CMK (cell line): ENCODE results near the gene RFPL3.
"Not testable (repeated sequence)": the region's sequence is repeated elsewhere in the genome, so short reads cannot be mapped to it uniquely, and the experiment has no call there.

Source experiments
- DNase-seq: peaks from one replicate; pipeline ENCODE4 v3.0.0-alpha.2; 2010; ENCODE audit warnings: low read depth

The RFPL3 gene

DNA sequence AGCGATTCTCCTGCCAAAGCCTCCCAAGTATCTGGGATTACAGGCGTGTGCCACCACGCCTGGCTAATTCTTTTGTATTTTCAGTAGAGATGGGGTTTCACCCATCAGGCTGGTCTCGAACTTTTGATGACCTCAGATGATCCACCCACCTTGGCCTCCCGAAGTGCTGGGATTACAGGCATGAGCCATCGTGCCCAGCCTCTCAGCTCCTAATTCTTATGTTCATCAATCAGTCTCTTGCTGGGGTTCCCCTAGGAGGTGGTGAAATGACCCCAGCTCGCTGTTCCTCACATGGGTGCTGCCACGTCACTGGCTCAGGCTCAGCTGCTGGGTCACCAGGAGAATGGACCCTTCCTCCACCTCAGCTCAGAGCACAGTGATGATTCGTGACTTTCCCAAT lies at the start of gene RFPL3:
Gene RFPL3 (plus strand): TSS at position 301 of the 400 bp plus-strand sequence. CDS start 205 bp downstream, outside the sequence.
- DNase-seq, result not testable (repeated sequence)

DNA sequence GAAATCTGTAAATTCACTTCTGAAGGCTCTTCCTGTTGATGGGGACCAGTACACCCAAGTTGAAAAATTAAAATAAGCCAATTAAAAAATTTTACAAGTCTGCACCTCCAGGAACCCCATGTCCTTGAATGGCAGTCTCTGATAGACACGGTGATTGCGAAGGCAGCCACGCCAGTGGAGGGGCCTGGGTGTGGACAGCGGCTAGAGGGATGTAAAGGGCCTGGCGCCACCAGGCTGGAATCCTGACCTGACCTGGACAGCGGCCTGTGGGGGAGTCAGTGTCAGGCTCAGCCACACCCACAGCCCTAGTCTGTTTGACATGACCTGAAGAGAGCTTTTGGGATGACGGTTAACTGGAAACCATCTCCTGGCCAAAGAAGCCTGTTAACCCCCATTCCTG lies 49.5 kb upstream of the RFPL3 start:
- no peak for DNase-seq

DNA sequence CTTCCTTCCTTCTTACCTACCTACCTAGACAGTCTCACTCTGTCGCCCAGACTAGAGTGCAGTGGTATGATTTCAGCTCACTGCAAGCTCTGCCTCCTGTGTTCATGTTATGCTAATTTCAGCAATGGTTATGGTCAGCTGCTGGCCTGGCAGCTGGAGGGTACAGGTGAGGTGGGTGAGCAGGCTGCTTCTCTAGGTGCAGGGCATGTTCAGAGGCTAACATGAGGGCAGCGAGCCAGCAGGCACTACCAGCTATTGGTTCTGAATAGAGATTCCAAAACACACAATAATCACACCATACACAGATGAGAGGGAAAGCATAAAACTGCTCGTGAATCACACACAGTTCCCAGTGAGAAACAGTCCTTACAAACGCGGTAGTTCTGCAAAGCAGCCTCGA lies 48.7 kb upstream of the RFPL3 start:
- no peak for DNase-seq

GRCh38 chr22:32309585-32310251 lies 47.9 kb upstream of the RFPL3 start:
- no peak for DNase-seq

GRCh38 chr22:32310777-32311176 lies 46.9 kb upstream of the RFPL3 start:
- no peak for DNase-seq

- DNase-seq, result no peak
Observed at GRCh38 chr22:32311551-32312071, 46.1 kb upstream of the RFPL3 start.

GRCh38 chr22:32312748-32313147 lies 44.9 kb upstream of the RFPL3 start:
- no peak for DNase-seq

- DNase-seq, result no peak
Observed at GRCh38 chr22:32313532-32313931, 44.1 kb upstream of the RFPL3 start.

GRCh38 chr22:32317524-32317923 lies 40.1 kb upstream of the RFPL3 start:
- DNase-seq, result no peak

DNA sequence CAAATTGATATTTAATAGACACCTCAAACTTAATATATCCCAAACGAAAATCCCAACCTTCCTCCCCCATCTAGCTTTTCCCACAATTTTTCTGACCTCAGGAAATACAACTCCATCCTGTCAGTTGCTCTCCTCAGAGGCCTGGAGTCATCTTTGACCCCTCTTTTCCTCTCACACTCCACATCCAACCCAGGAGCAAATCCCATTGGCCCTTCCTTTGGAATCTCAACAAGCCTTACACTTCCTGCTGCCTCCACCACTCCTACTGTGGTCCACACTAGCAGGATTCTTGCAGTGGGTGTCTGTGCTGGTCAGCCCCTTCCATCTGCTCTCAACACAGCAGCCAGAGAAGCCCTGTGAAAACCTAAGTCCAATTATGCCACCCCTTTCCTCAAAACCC lies 39.3 kb upstream of the RFPL3 start:
- no peak for DNase-seq

GRCh38 chr22:32319861-32320406 lies 37.7 kb upstream of the RFPL3 start:
- no peak for DNase-seq

GRCh38 chr22:32322986-32323385 lies 34.7 kb upstream of the RFPL3 start:
- DNase-seq, result no peak

DNA sequence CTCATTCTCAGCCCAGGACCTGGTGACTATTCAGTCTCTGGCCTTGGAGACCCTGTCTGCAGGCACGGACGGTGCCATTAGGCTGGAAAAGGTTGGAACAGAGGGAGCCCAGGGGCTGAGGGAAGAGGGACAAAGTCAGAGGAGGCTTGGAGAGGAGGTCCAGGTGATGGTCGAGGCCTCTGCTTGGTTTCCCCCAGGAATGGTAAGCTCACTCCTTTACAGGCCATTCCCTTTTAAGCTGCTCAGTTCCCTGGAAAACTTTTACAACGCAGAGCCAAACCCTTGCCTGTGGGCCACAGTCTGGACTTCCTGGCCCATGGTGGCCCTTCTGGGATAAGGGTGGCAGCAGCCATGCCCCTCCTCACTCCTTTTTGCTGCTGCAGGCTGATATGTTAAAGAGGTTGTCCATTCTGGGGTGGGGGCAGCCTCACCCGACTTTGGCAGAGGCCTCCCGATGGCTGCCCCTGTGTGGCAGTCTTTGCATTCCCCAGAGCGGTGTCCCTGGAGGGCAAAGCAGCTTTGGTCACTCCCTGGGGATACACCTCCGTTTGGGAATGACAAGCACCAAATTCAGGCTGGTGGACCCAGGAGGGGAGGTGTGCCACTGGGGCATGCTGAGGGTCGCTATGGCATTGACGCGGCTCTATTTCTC lies 34.0 kb upstream of the RFPL3 start:
- no peak for DNase-seq

DNA sequence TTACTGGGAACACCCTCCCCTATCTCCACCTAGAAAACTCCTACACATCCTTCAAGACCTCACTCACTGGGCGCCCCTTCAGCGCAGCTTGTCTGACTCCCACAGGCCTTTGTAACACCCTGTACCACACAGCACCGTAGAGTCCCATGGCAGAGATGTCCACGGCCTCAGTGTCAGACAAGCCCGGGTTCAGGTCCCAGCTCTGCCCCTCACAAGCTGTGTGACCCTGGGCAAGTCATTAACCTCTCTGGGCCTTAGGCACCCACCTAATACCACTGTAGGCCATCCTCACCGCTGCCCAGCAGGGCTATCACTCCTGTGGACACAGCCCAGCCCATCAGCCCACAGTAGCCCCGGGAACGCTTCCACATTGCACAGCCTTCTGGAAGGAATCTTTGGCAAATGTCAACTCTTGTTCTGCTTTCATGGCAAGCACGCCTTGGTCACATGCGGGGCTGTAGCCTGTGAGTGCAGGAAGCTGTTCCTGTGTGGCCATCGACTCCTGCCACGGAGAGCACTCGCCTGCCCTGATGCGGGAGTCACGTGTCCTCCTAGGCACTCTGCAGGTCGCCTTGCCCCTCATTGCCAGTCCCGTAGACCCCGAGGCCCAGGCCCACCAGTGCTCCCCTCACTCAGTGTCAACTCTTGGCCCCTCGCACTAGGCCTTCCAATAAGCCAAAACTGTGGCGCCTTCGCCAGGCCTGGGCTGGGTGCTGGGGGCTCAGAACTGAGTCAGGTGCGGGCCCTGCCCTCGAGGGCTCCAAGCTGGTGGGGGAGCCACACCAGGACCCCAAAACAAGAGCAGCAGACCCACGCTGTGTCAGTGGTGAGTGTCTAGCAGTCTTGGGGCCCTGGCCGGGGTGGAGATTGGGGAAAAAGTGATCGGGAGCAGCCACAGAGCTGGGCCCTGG lies 32.9 kb upstream of the RFPL3 start:
- DNase-seq, result no peak

- DNase-seq, result no peak
Observed at GRCh38 chr22:32325416-32325801, 32.3 kb upstream of the RFPL3 start.

DNA sequence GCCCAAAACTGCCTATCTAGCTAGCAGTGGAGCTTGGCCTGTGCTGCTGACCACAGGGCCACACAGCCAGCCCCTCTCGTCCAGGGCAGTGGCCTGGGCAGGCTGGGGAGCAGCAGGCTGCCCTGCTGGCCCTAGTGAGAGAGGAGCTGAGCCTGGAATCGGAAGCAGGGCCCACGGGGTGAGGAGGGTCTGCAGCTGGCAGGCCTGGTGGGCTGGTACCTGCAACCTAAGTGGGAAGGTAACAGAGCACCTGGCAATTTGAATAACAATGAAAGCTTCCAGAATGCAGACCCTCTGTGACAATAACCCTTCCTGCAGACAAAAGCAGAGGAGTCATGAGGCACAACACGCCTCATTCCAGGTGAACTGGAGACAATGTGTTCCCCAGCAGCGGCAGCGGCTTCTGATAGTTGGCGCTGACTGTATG lies 31.8 kb upstream of the RFPL3 start:
- DNase-seq, result no peak

DNA sequence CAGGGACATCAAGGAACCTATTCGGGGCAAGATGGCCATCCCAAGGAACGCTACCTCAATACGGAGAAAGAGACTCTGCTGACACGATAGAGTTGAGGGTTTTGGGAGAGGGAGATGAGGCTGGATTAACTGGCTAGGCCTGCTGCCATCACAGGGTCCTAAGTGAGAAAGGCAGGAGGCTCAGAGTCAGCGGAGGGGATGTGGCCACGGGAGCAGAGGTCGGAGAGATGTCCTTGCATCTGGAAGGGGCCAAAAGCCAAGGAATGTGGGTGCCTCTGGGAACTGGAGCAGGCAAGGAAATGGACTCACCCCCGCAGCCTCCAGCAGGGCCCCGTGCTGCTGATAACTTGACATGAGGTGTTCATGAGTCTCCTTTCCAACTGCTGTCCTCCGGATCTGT lies 31.0 kb upstream of the RFPL3 start:
- no peak for DNase-seq

DNA sequence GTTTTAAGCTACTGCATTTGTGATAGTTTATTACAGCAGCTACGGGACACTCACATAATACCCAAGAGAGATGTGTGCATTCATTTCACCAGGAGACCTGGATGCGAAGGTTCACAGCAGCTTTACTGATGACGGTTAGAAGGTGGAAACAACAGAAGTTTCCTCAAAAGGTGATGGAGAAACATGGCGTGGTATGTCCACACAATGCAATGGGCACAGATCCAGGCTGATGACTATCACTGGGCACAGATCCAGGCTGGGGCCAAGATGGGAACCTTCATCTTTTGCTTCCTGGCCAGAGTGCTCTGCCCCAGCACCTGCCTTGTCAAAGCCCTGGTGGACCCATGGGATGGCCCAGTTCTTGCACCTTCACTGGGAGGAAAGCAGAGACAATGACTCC lies 30.6 kb upstream of the RFPL3 start:
- no peak for DNase-seq

- DNase-seq, result no peak
Observed at GRCh38 chr22:32327596-32328171, 30.0 kb upstream of the RFPL3 start.

GRCh38 chr22:32328306-32329201 lies 29.1 kb upstream of the RFPL3 start:
- DNase-seq, result no peak

DNA sequence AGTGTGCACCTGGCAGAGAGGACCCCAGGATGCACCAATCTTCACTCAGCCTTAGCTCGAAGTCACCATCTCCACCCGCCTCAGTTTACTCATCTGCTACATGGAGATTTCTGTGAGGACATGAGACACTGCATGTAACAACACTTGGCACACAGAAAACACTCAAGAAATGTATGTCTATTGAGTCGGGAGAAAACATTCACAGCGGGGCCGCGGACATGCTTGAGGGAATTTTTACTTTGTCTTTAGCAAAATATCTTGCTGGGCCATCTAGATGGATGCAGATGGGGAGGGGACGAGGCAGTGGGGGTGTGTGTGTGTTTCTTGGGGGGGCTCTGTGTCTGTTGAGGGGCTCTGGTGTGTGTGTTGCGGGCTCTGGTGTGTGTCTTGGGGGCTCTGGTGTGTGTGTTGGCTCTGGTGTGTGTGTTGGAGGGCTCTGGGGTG lies 28.4 kb upstream of the RFPL3 start:
- DNase-seq, result no peak
